Measurements from ENCODE around the gene SNAPC2. TPM values are rescaled to one million over a fixed set of nuclear protein-coding genes. Genes with fewer than 3 reads are reported as not detected.

The SNAPC2 gene
- polyA plus RNA-seq, 1 donor (not counting 4 experiments of a cell fraction or from before 2014, with no cell fraction given), result 10.7 TPM

GRCh38 chr19:7913652-7914051 lies 6.5 kb upstream of the SNAPC2 start:
- Histone ChIP-seq H3K9ac (ENCODE audit: control insufficient read depth, extremely low read depth, insufficient read depth, low read length) (no peak overlapping the region), H3K4me1 (ENCODE audit: control insufficient read depth, extremely low read depth, insufficient read depth, low read length) (peaks cover 9% of the 10 kb centered on the region), H4K20me1 (ENCODE audit: control insufficient read depth, extremely low read depth, insufficient read depth, low read length) (no peaks in the 10 kb centered on the region), H3K36me3 (ENCODE audit: control insufficient read depth in 2 of 2, extremely low read depth in 1 of 2, insufficient read depth in 2 of 2, low read length in 2 of 2) (peaks cover 7 to 11% of the 10 kb centered on the region in 2 experiments), H3K4me2 (ENCODE audit: control insufficient read depth, extremely low read depth, insufficient read depth, low read depth, low read length) (no peak overlapping the region), H3K27ac (ENCODE audit: control insufficient read depth, insufficient read depth, low read length) (no peak overlapping the region), H2AFZ (ENCODE audit: control insufficient read depth, low read length) (no peak overlapping the region), H3K9me1 (ENCODE audit: control insufficient read depth, extremely low read depth, insufficient read depth, low read length) (no peaks in the 10 kb centered on the region), H3K9me3 (ENCODE audit: control insufficient read depth, low read depth, low read length) (no peaks in the 10 kb centered on the region), H3K27me3 (ENCODE audit: control insufficient read depth, extremely low read depth, insufficient read depth, low read length) (peaks cover 24% of the 10 kb centered on the region), H3K4me3 (ENCODE audit: control insufficient read depth in 2 of 3, extremely low read depth in 1 of 3, insufficient read depth in 2 of 3, low read depth in 1 of 3, low read length in 3 of 3) (no peak overlapping the region), H3K79me2 (ENCODE audit: control insufficient read depth, insufficient read depth, low read length) (no peaks in the 10 kb centered on the region)
- FAIRE-seq (no peak), DNase-seq (ENCODE audit: low read depth, low spot score) (no peak)
- TF ChIP-seq EZH2 (IDR thresholded peaks at IDR 0.05; ENCODE audit: low read length), result no peak
- dilution Hi-C loops (cut with MboI; ENCODE audit: extremely low pct_ligation_motif_present, low sequenced_read_pairs), result no loop called here

- no peak for DNase-seq (ENCODE audit: low read depth, low spot score)
- Histone ChIP-seq H3K9me3 (ENCODE audit: control insufficient read depth, low read depth, low read length) (no peaks in the 10 kb centered on the region), H3K27ac (ENCODE audit: control insufficient read depth, insufficient read depth, low read length) (no peak overlapping the region), H3K79me2 (ENCODE audit: control insufficient read depth, insufficient read depth, low read length) (no peaks in the 10 kb centered on the region), H3K9ac (ENCODE audit: control insufficient read depth, extremely low read depth, insufficient read depth, low read length) (no peak overlapping the region), H2AFZ (ENCODE audit: control insufficient read depth, low read length) (no peak overlapping the region), H3K27me3 (ENCODE audit: control insufficient read depth, extremely low read depth, insufficient read depth, low read length) (peaks cover 24% of the 10 kb centered on the region), H3K9me1 (ENCODE audit: control insufficient read depth, extremely low read depth, insufficient read depth, low read length) (no peaks in the 10 kb centered on the region), H3K4me3 (ENCODE audit: control insufficient read depth in 2 of 3, extremely low read depth in 1 of 3, insufficient read depth in 2 of 3, low read depth in 1 of 3, low read length in 3 of 3) (no peak overlapping the region), H3K36me3 (ENCODE audit: control insufficient read depth in 2 of 2, extremely low read depth in 1 of 2, insufficient read depth in 2 of 2, low read length in 2 of 2) (peaks cover 7 to 11% of the 10 kb centered on the region in 2 experiments), H4K20me1 (ENCODE audit: control insufficient read depth, extremely low read depth, insufficient read depth, low read length) (no peaks in the 10 kb centered on the region), H3K4me1 (ENCODE audit: control insufficient read depth, extremely low read depth, insufficient read depth, low read length) (peaks cover 9% of the 10 kb centered on the region), H3K4me2 (ENCODE audit: control insufficient read depth, extremely low read depth, insufficient read depth, low read depth, low read length) (no peak overlapping the region)
- dilution Hi-C loops (cut with MboI; ENCODE audit: extremely low pct_ligation_motif_present, low sequenced_read_pairs), result no loop called here
- no peak for FAIRE-seq
- TF ChIP-seq CTCF (optimal IDR thresholded peaks at IDR 0.05 in 1 of 3, IDR thresholded peaks at IDR 0.05 in 1 of 3, conservative IDR thresholded peaks at IDR 0.05 in 1 of 3; ENCODE audit: extremely low read depth in 1 of 3, insufficient read depth in 2 of 3, low read length in 3 of 3), result no peak
- no peak for TF ChIP-seq EZH2 (IDR thresholded peaks at IDR 0.05; ENCODE audit: low read length)
These were observed 6.0 kb upstream of the SNAPC2 start for GRCh38 chr19:7914099-7914498.

- no peak for DNase-seq (ENCODE audit: low read depth, low spot score)
- Histone ChIP-seq H3K4me3 (ENCODE audit: control insufficient read depth in 2 of 3, extremely low read depth in 1 of 3, insufficient read depth in 2 of 3, low read depth in 1 of 3, low read length in 3 of 3) (no peak within 1 kb of the TSS), H3K27me3 (ENCODE audit: control insufficient read depth, extremely low read depth, insufficient read depth, low read length) (peaks cover 24% of the 10 kb centered on the region), H3K4me2 (ENCODE audit: control insufficient read depth, extremely low read depth, insufficient read depth, low read depth, low read length) (no peak within 1 kb of the TSS), H2AFZ (ENCODE audit: control insufficient read depth, low read length) (no peak within 1 kb of the TSS), H3K4me1 (ENCODE audit: control insufficient read depth, extremely low read depth, insufficient read depth, low read length) (peaks cover 11% of the 10 kb centered on the region), H3K9me1 (ENCODE audit: control insufficient read depth, extremely low read depth, insufficient read depth, low read length) (no peaks in the 10 kb centered on the region), H3K27ac (ENCODE audit: control insufficient read depth, insufficient read depth, low read length) (no peak within 1 kb of the TSS), H3K9me3 (ENCODE audit: control insufficient read depth, low read depth, low read length) (no peaks in the 10 kb centered on the region), H4K20me1 (ENCODE audit: control insufficient read depth, extremely low read depth, insufficient read depth, low read length) (no peaks in the 10 kb centered on the region), H3K36me3 (ENCODE audit: control insufficient read depth in 2 of 2, extremely low read depth in 1 of 2, insufficient read depth in 2 of 2, low read length in 2 of 2) (peaks cover 7 to 11% of the 10 kb centered on the region in 2 experiments), H3K79me2 (ENCODE audit: control insufficient read depth, insufficient read depth, low read length) (no peaks in the 10 kb centered on the region), H3K9ac (ENCODE audit: control insufficient read depth, extremely low read depth, insufficient read depth, low read length) (no peak within 1 kb of the TSS)
- no peak for FAIRE-seq
- dilution Hi-C loops (cut with MboI; ENCODE audit: extremely low pct_ligation_motif_present, low sequenced_read_pairs), result no loop called here
- TF ChIP-seq CTCF (optimal IDR thresholded peaks at IDR 0.05 in 1 of 3, IDR thresholded peaks at IDR 0.05 in 1 of 3, conservative IDR thresholded peaks at IDR 0.05 in 1 of 3; ENCODE audit: extremely low read depth in 1 of 3, insufficient read depth in 2 of 3, low read length in 3 of 3), result no peak
- TF ChIP-seq EZH2 (IDR thresholded peaks at IDR 0.05; ENCODE audit: low read length), result no peak
These were observed 5.5 kb upstream of the SNAPC2 start, which contains the start of gene TGFBR3L for GRCh38 chr19:7914598-7915045. TSS of gene TGFBR3L (plus strand) at chr19:7914830.

Measured in keratinocyte (primary cell).